HG03039 (cell line): ENCODE data around the gene YOD1.

Experiments used
- ATAC-seq: cut with Tn5 transposase; IDR thresholded peaks from one replicate; pipeline ENCODE4 v1.9.1; 2021; ENCODE audit warnings: mild to moderate bottlenecking, moderate library complexity; ENCODE audit not compliant: unreplicated experiment

Gene YOD1

GRCh38 chr1:207051191-207051943 lies at the start of gene YOD1:
Gene YOD1, minus strand, starts transcription at chr1:207051208. Its CDS starts 178 bp downstream, at chr1:207051030.
- ATAC-seq: no peak

GRCh38 chr1:207097871-207098324 lies 46.9 kb upstream of the YOD1 start:
- peak; percentile 92 for ATAC-seq

GRCh38 chr1:207093944-207094343 lies 42.9 kb upstream of the YOD1 start:
- ATAC-seq: no peak

GRCh38 chr1:207091200-207091908 lies 40.3 kb upstream of the YOD1 start:
- no peak for ATAC-seq

GRCh38 chr1:207089627-207090355 lies 38.8 kb upstream of the YOD1 start:
- no peak for ATAC-seq

GRCh38 chr1:207088701-207089626 lies 38.0 kb upstream of the YOD1 start, which contains the start of gene C4BPB:
Gene C4BPB, plus strand, starts transcription at chr1:207088860. Its CDS starts 672 bp downstream, at chr1:207089532.
- ATAC-seq: no peak

GRCh38 chr1:207088161-207088560 lies 37.2 kb upstream of the YOD1 start:
- no peak for ATAC-seq

GRCh38 chr1:207085887-207086286 lies 34.9 kb upstream of the YOD1 start:
- ATAC-seq: no peak

GRCh38 chr1:207084701-207085180 lies 33.7 kb upstream of the YOD1 start:
- ATAC-seq: no peak

GRCh38 chr1:207084232-207084631 lies 33.2 kb upstream of the YOD1 start:
- ATAC-seq: no peak

GRCh38 chr1:207081806-207082205 lies 30.8 kb upstream of the YOD1 start:
- ATAC-seq: no peak

GRCh38 chr1:207081088-207081487 lies 30.1 kb upstream of the YOD1 start:
- ATAC-seq: no peak

GRCh38 chr1:207079706-207080241 lies 28.8 kb upstream of the YOD1 start:
- no peak for ATAC-seq

- ATAC-seq: no peak
Observed at GRCh38 chr1:207078578-207079132, 27.6 kb upstream of the YOD1 start.

GRCh38 chr1:207077470-207078377 lies 26.7 kb upstream of the YOD1 start:
- no peak for ATAC-seq

- ATAC-seq: no peak
Observed at GRCh38 chr1:207077012-207077411, 26.0 kb upstream of the YOD1 start.

- no peak for ATAC-seq
Observed at GRCh38 chr1:207076181-207076955, 25.4 kb upstream of the YOD1 start.
